ENCODE measurements around the gene LMTK2. TPM values are rescaled to one million over a fixed set of nuclear protein-coding genes. Genes with fewer than 3 reads are reported as not detected.

Gene LMTK2
- total and polyA plus RNA-seq, 9 donors: 5.3 to 8.0 (median 7.0) TPM

GRCh38 chr7:98256431-98256830 lies 149.8 kb downstream of the LMTK2 start:
- no CpG with 5 or more reads among the region's 7 CpGs for WGBS (ENCODE audit: insufficient coverage)
- H3K36me3 ChIP-seq (ENCODE audit: control insufficient read depth, insufficient read depth, low read length): peaks cover 12% of the 10 kb centered on the region
- H3K27ac ChIP-seq (ENCODE audit: low read length): no peak overlapping the region

DNA sequence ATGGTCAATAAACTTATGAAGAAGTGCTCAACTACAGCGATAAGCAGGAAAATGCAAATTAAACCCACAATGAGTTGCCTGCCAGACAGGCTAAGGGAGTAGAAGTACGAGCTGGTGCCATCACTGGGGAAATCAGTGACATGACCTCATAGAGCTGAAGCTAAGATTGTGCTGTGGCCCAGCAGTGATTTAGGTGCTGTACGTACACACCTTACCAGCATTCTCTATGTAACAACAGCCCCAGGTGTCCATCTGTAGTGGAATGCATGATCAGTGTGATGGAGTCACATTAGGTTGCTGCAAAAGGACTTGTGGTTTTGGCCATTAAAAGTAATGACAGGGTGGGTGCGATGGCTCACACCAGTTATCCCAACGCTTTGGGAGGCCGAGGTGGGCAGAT lies 151.0 kb downstream of the LMTK2 start:
- Histone ChIP-seq H3K36me3 (ENCODE audit: control insufficient read depth, insufficient read depth, low read length) (peaks cover 14% of the 10 kb centered on the region), H3K27ac (ENCODE audit: low read length) (no peak overlapping the region), H3K4me3 (ENCODE audit: low read length) (no peak overlapping the region), H3K4me1 (ENCODE audit: control insufficient read depth, insufficient read depth, low read length) (peaks cover 2% of the 10 kb centered on the region), H3K27me3 (ENCODE audit: control insufficient read depth, insufficient read depth, low read length) (no peaks in the 10 kb centered on the region), H3K9me3 (replicated peaks; ENCODE audit: control insufficient read depth, low read depth, low read length) (no peaks in the 10 kb centered on the region)
- 100% methylated on average over 3 of the region's 6 CpGs for WGBS (ENCODE audit: insufficient coverage)
- no peak for DNase-seq

More at GRCh38 chr7:98256431-98256830, 149.8 kb downstream of the LMTK2 start:
- Histone ChIP-seq H3K27me3 (ENCODE audit: control insufficient read depth, insufficient read depth, low read length) (no peaks in the 10 kb centered on the region), H3K4me1 (ENCODE audit: control insufficient read depth, insufficient read depth, low read length) (peaks cover 7% of the 10 kb centered on the region), H3K4me3 (ENCODE audit: low read length) (no peak overlapping the region), H3K9me3 (replicated peaks; ENCODE audit: control insufficient read depth, low read depth, low read length) (no peaks in the 10 kb centered on the region)
- no peak for DNase-seq

Other genes with a start within 250 kb of the LMTK2 start
- gene ASNS, start 234.5 kb upstream of the LMTK2 start, total RNA-seq: 8.1 TPM
- gene ASNS, start 234.5 kb upstream of the LMTK2 start, polyA plus RNA-seq (ENCODE audit: insufficient read depth in 1 of 8, insufficient read length in 8 of 8, low replicate concordance in 1 of 8): 10 to 100 TPM in 7 of 8 donors, 1 to 10 TPM in 1; 9.6 to 16.4 (median 11.3) TPM
- gene OCM2, start 116.7 kb upstream of the LMTK2 start, total RNA-seq: not detected
- gene OCM2, start 116.7 kb upstream of the LMTK2 start, polyA plus RNA-seq (ENCODE audit: insufficient read depth in 1 of 8, insufficient read length in 8 of 8, low replicate concordance in 1 of 8): not detected
- 0.58 TPM for gene BHLHA15, start 104.6 kb downstream of the LMTK2 start, total RNA-seq
- gene BHLHA15, start 104.6 kb downstream of the LMTK2 start, polyA plus RNA-seq (ENCODE audit: insufficient read depth in 1 of 8, insufficient read length in 8 of 8, low replicate concordance in 1 of 8): 1 to 10 TPM in 1 of 8 donors, under 1 TPM in 7; 0.26 to 1.0 (median 0.38) TPM
- 14.4 TPM for gene TECPR1, start 145.4 kb downstream of the LMTK2 start, total RNA-seq
- gene TECPR1, start 145.4 kb downstream of the LMTK2 start, polyA plus RNA-seq (ENCODE audit: insufficient read depth in 1 of 8, insufficient read length in 8 of 8, low replicate concordance in 1 of 8): 10 to 100 TPM; 14.7 to 26.5 (median 17.4) TPM
- gene BRI3, start 174.8 kb downstream of the LMTK2 start, total RNA-seq: 62.9 TPM
- 100 to 1,000 TPM in 1 of 8 donors, 10 to 100 TPM in 7; 63.9 to 106 (median 75.6) TPM for gene BRI3, start 174.8 kb downstream of the LMTK2 start, polyA plus RNA-seq (ENCODE audit: insufficient read depth in 1 of 8, insufficient read length in 8 of 8, low replicate concordance in 1 of 8)

Data from muscle of leg (tissue), 11 donors.